ENCODE measurements around the gene TMEM213.

TMEM213 gene

DNA sequence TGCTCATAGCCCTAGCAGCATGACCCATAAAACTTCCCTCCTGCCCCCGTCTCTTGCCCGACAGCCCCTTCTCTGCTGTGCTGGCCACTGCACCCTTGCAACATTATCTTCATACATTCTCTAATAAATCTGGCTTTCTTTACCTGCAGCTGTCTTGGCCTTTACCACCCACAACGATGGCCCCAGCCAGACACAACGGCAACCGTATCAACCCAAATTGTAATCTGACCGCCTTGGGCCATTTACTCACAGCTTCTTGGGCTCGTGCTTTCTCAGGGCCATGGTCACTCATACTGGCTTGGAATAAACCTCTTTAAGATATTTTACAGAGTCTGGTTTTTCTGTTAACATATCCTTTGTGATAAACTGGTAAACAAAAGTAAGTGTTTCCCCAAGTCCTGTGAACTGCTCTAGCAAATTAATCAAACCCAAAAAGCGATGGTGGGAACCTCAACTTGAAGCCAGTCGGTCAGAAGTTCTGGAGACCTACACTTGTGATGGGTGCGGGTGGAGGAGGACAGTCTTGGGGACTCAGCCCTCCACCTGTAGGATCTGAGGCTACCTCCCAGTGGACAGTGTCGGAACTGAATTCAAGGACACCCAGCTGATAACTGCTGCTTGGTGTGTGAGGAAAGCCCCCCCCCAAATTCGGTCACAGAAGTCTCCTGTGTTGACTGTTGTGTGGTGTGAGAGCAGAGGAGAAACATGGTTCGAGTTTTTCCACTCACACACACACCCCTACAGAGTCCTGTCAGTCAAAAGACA, 87.8 kb downstream of the TMEM213 start:
- no peaks in the 10 kb centered on the region for H3K27me3 ChIP-seq (ENCODE audit: control insufficient read depth, insufficient read depth, low read length)
- H3K4me3 ChIP-seq (ENCODE audit: low read length): no peak overlapping the region
- no peak overlapping the region for H3K9ac ChIP-seq (ENCODE audit: low read length)
- H3K9me3 ChIP-seq (ENCODE audit: control insufficient read depth, low read length): no peaks in the 10 kb centered on the region
- H3K36me3 ChIP-seq (ENCODE audit: control insufficient read depth, insufficient read depth, low read length): no peaks in the 10 kb centered on the region
- H3K4me1 ChIP-seq (ENCODE audit: control insufficient read depth, insufficient read depth, low read length): peaks cover 17% of the 10 kb centered on the region

DNA sequence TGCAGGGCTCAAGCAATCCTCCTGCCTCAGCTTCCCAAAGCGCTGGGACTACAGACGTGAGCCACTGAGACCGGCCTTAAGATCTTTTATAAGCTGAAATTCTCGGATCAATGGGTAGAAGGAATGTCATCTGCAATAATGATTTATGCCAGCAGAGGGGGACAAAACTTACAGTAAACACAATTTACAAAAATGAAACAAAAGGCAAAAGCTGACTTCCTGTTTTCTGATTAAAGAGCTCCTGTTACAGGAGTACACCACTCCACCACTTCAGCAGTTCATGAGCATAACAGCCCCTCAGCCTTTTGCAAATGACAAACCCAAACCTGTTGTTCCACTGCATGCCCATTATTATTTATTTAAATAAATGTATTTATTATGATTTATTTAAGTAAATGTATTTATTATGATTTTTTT, 88.7 kb downstream of the TMEM213 start:
- no peak overlapping the region for H3K4me3 ChIP-seq (ENCODE audit: low read length)
- no peaks in the 10 kb centered on the region for H3K27me3 ChIP-seq (ENCODE audit: control insufficient read depth, insufficient read depth, low read length)
- no peaks in the 10 kb centered on the region for H3K36me3 ChIP-seq (ENCODE audit: control insufficient read depth, insufficient read depth, low read length)
- H3K9ac ChIP-seq (ENCODE audit: low read length): no peak overlapping the region
- peaks cover 18% of the 10 kb centered on the region for H3K4me1 ChIP-seq (ENCODE audit: control insufficient read depth, insufficient read depth, low read length)
- H3K9me3 ChIP-seq (ENCODE audit: control insufficient read depth, low read length): no peaks in the 10 kb centered on the region

GRCh38 chr7:138887085-138887710, 89.4 kb downstream of the TMEM213 start:
- Histone ChIP-seq H3K36me3 (ENCODE audit: control insufficient read depth, insufficient read depth, low read length) (no peaks in the 10 kb centered on the region), H3K9me3 (ENCODE audit: control insufficient read depth, low read length) (no peaks in the 10 kb centered on the region), H3K9ac (ENCODE audit: low read length) (no peak overlapping the region), H3K27me3 (ENCODE audit: control insufficient read depth, insufficient read depth, low read length) (no peaks in the 10 kb centered on the region), H3K4me1 (ENCODE audit: control insufficient read depth, insufficient read depth, low read length) (peaks cover 18% of the 10 kb centered on the region), H3K4me3 (ENCODE audit: low read length) (no peak overlapping the region)

Measured in mucosa of stomach (tissue), 1 donor.